ENCODE results near the gene APOBEC3F. TPM values are rescaled to one million over a fixed set of nuclear protein-coding genes. Genes with fewer than 3 reads are reported as not detected.
"Not testable (repeated sequence)": the region's sequence is repeated elsewhere in the genome, so short reads cannot be mapped to it uniquely, and the experiment has no call there.

APOBEC3F gene
- total RNA-seq = 23.8 and 24.1 TPM in 2 replicates

- DNase-seq (ENCODE audit: low spot score) = peak; percentile 73
- not testable (repeated sequence) for H3K27me3 Mint-ChIP-seq (ENCODE audit: low read depth); H3K9me3 Mint-ChIP-seq
- Mint-ChIP-seq H3K36me3 (ENCODE audit: low read depth) (peaks cover 19% of the 10 kb centered on the region), H3K4me1 (ENCODE audit: low read depth) (peaks cover 21% of the 10 kb centered on the region), H3K27ac (peak within 1 kb of the TSS; percentile 86), H3K4me3 (ENCODE audit: low read depth) (peak within 1 kb of the TSS; percentile 90)
- intact Hi-C loops (cut with micrococcal nuclease) = loop anchor here (5.0 kb wide), 1 partner anchor 47 kb away; no protein-coding TSS in a partner anchor
Measured at GRCh38 chr22:39040538-39041296, at the start of gene APOBEC3F. TSS of gene APOBEC3F (plus strand) at chr22:39040864. CDS start at chr22:39040961, 97 bp downstream.

DNA sequence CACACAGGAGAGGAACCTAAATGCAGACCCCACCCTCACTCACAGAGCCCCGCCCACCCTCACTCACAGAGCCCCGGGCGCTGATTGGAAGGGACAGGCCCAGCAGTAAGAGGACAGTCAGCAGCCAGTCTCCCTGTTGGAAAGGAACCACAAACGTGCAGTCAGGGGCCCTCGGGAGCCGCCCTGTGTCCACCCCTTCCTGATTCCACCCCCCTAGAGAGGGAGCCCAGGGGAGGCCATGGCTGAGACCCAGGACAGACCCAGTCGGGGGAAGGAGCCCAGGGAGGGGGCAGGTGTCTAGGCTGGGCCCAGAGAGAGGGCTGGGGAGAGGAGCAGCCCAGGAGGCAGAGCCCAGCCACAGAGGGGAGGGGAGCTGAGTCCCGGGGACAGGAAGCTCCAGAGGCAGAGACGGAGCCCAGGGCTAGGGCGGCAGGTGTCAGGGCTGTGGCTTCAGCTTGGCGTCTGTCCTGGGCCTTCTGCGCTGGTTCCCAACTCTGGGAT, 47.7 kb upstream of the APOBEC3F start:
- H3K27me3 Mint-ChIP-seq (ENCODE audit: low read depth); DNase-seq (ENCODE audit: low spot score); H3K36me3 Mint-ChIP-seq (ENCODE audit: low read depth); H3K27ac Mint-ChIP-seq; H3K9me3 Mint-ChIP-seq; intact Hi-C loops (cut with micrococcal nuclease); H3K4me3 Mint-ChIP-seq (ENCODE audit: low read depth): not testable (repeated sequence)
- peaks cover 20% of the 10 kb centered on the region for H3K4me1 Mint-ChIP-seq (ENCODE audit: low read depth)

DNA sequence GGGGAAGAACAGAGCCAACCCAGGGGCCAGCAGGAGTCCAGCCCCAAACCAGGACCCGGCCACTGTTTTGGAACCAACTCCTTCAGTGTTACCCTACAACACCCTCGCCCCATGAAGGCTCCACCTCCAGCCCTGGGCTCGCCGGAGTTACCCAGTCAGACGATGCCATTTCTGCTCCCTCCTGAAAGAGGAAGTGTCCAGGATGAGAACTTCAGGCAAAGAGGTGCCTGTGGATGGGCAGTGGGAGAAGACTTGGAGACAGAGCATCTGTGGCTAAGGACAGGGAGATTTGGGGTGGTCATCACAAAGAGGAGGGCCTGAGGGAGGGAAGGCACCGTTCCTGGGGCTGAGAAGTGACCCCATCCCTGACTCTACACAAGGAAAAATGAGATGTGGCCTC, 44.6 kb upstream of the APOBEC3F start:
- Mint-ChIP-seq H3K4me1 (ENCODE audit: low read depth) (peaks cover 2% of the 10 kb centered on the region), H3K27me3 (ENCODE audit: low read depth) (peaks cover 9% of the 10 kb centered on the region), H3K9me3 (peaks cover 5% of the 10 kb centered on the region), H3K27ac (no peak overlapping the region), H3K36me3 (ENCODE audit: low read depth) (no peaks in the 10 kb centered on the region), H3K4me3 (ENCODE audit: low read depth) (no peak overlapping the region)
- no peak for DNase-seq (ENCODE audit: low spot score)
- intact Hi-C loops (cut with micrococcal nuclease) = no loop called here

DNA sequence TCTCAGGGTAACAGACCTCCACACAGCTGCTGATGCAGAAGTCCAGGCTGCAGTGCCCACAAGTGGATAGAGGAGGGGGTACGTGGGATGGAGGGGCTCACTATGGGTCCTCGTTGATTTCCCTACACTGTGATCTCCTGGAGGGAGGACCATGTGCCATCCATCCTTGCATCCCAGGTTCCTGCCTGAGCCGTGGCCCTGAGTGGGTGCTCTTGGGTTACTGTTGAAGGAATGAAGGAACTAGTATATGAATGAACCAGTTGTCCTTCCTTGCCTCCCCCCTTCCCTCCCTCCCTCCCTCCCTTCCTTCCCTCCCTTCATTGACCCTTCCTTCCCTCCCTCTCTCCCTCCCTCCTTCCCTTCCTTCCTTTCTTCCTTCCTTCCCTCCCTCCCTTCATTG, 43.1 kb upstream of the APOBEC3F start:
- Mint-ChIP-seq H3K27ac (no peak overlapping the region), H3K4me1 (ENCODE audit: low read depth) (peaks cover 2% of the 10 kb centered on the region), H3K4me3 (ENCODE audit: low read depth) (no peak overlapping the region), H3K36me3 (ENCODE audit: low read depth) (no peaks in the 10 kb centered on the region), H3K9me3 (peaks cover 5% of the 10 kb centered on the region), H3K27me3 (ENCODE audit: low read depth) (peaks cover 9% of the 10 kb centered on the region)
- no peak for DNase-seq (ENCODE audit: low spot score)
- intact Hi-C loops (cut with micrococcal nuclease) = no loop called here

DNA sequence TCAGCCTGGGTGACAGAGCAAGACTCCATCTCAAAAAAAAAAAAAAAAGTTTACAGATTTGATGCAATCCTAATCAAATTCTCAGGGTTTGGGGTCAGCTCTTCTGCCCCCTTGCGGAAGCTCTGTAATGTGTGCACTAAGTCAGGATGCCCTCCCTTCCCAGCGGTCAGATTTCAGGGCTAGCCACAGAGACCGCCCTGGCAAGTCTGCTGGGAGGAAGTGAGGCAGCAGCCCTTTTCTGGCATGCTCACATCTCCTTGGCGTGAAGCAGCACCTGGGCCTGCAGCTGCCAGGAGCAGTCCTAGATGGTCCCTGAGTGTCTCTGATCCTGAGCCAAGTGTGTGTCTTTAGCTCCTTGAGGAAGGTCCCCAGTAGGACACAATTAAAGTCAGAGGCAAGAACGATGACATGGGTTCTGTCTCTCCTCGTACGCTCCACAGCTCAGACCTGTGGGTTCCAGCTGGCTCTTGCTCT, 37.5 kb upstream of the APOBEC3F start:
- intact Hi-C loops (cut with micrococcal nuclease) = loop anchor here (1.0 kb wide), 2 partner anchors 30 to 133 kb away; no protein-coding TSS in a partner anchor
- Mint-ChIP-seq H3K4me1 (ENCODE audit: low read depth) (peaks cover 5% of the 10 kb centered on the region), H3K9me3 (peaks cover 2% of the 10 kb centered on the region), H3K27ac (no peak overlapping the region), H3K36me3 (ENCODE audit: low read depth) (no peaks in the 10 kb centered on the region), H3K27me3 (ENCODE audit: low read depth) (peaks cover 10% of the 10 kb centered on the region), H3K4me3 (ENCODE audit: low read depth) (no peak overlapping the region)
- DNase-seq (ENCODE audit: low spot score) = peak; percentile 66

- no peaks in the 10 kb centered on the region for H3K9me3 Mint-ChIP-seq
- H3K27me3 Mint-ChIP-seq (ENCODE audit: low read depth) = peaks cover 3% of the 10 kb centered on the region
- H3K27ac Mint-ChIP-seq = no peak overlapping the region
- H3K4me1 Mint-ChIP-seq (ENCODE audit: low read depth) = peaks cover 5% of the 10 kb centered on the region
- intact Hi-C loops (cut with micrococcal nuclease) = no loop called here
- no peak overlapping the region for H3K4me3 Mint-ChIP-seq (ENCODE audit: low read depth)
- DNase-seq (ENCODE audit: low spot score) = no peak
- H3K36me3 Mint-ChIP-seq (ENCODE audit: low read depth) = no peaks in the 10 kb centered on the region
Measured at GRCh38 chr22:39007177-39007576, 33.5 kb upstream of the APOBEC3F start.

DNA sequence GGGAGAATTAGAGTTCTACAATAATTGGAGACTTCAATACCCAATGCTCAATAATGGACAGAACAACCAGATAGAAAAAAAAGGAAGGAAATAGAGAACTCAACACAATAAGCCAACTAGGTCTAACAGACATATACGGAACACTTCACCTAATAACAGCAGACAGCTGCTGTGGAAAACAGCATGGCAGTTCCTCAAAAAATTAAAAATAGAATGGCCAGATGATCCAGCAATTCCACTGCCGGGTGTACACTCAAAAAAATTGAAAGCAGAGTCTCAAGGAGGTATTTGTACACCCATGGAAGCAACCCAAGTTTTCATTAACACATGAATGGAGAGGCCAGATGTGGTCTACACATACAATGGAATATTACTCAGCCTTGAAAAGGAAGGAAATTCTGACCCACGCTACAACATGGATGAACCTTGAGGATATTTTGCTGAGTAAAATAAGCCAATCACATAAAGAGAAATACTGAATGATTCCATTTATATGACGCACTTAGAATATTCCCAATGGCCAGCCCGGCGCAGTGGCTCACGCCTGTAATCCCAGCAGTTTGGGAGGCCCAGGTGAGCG, 32.3 kb upstream of the APOBEC3F start:
- H3K9me3 Mint-ChIP-seq; H3K27me3 Mint-ChIP-seq (ENCODE audit: low read depth); H3K4me3 Mint-ChIP-seq (ENCODE audit: low read depth); H3K36me3 Mint-ChIP-seq (ENCODE audit: low read depth); H3K27ac Mint-ChIP-seq; intact Hi-C loops (cut with micrococcal nuclease); H3K4me1 Mint-ChIP-seq (ENCODE audit: low read depth); DNase-seq (ENCODE audit: low spot score): not testable (repeated sequence)

DNA sequence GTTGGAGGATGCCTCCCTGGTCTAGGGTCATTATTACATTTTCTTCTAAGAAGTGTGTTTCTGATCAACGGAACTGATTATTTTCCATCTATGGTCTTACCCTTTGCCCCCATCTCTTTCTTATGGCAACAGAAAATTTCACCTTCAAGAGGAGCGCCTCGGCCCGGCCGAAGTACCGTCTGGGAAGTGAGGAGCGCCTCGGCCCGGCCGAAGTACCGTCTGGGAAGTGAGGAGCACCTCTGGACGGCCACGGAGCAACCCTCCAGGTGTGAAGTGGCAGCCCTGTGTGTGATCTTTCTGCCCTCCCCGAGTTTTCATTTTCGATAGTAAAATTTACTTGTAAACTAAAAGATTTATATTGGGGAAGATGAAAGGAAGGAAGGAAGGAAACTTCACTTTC, 29.7 kb upstream of the APOBEC3F start:
- Mint-ChIP-seq H3K9me3 (no peaks in the 10 kb centered on the region), H3K36me3 (ENCODE audit: low read depth) (peaks cover 8% of the 10 kb centered on the region), H3K4me1 (ENCODE audit: low read depth) (peaks cover 12% of the 10 kb centered on the region), H3K4me3 (ENCODE audit: low read depth) (no peak overlapping the region), H3K27me3 (ENCODE audit: low read depth) (no peaks in the 10 kb centered on the region), H3K27ac (no peak overlapping the region)
- intact Hi-C loops (cut with micrococcal nuclease) = loop anchor here (5.0 kb wide), 1 partner anchor 81 kb away; no protein-coding TSS in a partner anchor
- DNase-seq (ENCODE audit: low spot score) = no peak

DNA sequence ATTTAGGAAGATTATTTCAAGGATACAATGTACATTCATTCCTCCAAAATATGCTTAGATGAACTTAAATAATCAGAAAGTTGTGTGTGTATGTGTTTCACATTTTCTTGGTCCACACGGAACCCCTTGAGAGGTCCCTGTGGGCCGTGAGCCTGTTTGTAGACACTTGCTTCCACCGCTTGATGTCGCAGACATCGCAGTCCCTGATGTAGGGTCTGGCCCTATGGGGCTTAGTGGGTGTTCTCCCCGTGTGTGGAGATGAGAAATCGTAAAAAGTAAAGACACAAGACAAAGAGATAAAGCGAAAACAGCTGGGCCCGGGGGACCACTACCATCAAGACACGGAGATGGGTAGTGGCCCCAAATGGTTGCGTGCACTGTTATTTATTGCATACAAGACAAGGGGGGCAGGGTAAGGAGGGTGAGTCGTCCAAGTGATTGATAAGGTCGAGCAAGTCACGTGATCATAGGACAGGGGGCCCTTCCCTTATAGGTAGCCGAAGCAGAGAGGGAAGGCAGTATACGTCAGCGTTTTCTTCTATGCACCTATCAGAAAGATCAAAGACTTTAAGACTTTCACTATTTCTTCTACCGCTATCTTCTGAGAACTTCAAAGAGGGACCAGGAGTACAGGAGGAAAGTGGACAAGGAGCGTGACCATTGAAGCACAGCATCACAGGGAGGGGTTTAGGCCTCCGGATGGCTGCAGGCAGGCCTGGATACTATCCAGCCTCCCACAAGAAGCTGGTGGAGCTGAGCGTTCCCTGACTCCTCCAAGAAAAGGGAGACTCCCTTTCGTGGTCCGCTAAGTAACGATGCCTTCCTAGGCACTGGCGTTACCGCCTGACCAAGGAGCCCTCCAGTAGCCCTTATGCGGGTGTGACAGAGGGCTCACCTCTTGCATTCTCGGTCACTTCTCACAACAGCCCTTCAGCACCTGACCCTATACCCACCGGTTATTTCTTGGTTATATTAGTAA, 27.8 kb upstream of the APOBEC3F start:
- Mint-ChIP-seq H3K4me1 (ENCODE audit: low read depth) (peaks cover 16% of the 10 kb centered on the region), H3K36me3 (ENCODE audit: low read depth) (peaks cover 17% of the 10 kb centered on the region), H3K27me3 (ENCODE audit: low read depth) (no peaks in the 10 kb centered on the region), H3K4me3 (ENCODE audit: low read depth) (peak overlapping the region; percentile 14), H3K9me3 (no peaks in the 10 kb centered on the region), H3K27ac (no peak overlapping the region)
- intact Hi-C loops (cut with micrococcal nuclease) = loop anchor here (5.0 kb wide), 1 partner anchor 79 kb away; no protein-coding TSS in a partner anchor
- no peak for DNase-seq (ENCODE audit: low spot score)

DNA sequence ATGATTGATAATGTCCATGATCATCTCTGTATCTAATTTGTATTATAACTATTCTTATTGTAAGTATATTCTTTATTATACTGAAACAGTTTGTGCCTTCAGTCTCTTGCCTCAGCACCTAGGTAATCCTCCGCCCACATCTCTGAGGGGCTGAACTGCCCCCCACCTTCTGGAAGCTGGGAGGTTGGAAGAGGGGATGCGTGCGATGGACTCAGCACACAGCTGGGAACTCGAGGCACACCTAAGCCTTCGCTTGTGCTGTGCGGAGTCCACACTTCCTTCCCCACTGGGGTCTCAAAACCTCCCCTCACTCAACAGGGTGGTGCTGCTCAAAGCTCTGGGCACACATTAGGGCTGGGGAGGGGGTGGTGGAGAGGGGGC, 27.1 kb upstream of the APOBEC3F start:
- not testable (repeated sequence) for DNase-seq (ENCODE audit: low spot score); H3K27me3 Mint-ChIP-seq (ENCODE audit: low read depth); H3K9me3 Mint-ChIP-seq
- Mint-ChIP-seq H3K27ac (peak overlapping the region; percentile 98), H3K36me3 (ENCODE audit: low read depth) (peaks cover 21% of the 10 kb centered on the region), H3K4me3 (ENCODE audit: low read depth) (peak overlapping the region; percentile 92), H3K4me1 (ENCODE audit: low read depth) (peaks cover 19% of the 10 kb centered on the region)
- intact Hi-C loops (cut with micrococcal nuclease) = loop anchor here (5.0 kb wide), 1 partner anchor 79 kb away; no protein-coding TSS in a partner anchor

DNA sequence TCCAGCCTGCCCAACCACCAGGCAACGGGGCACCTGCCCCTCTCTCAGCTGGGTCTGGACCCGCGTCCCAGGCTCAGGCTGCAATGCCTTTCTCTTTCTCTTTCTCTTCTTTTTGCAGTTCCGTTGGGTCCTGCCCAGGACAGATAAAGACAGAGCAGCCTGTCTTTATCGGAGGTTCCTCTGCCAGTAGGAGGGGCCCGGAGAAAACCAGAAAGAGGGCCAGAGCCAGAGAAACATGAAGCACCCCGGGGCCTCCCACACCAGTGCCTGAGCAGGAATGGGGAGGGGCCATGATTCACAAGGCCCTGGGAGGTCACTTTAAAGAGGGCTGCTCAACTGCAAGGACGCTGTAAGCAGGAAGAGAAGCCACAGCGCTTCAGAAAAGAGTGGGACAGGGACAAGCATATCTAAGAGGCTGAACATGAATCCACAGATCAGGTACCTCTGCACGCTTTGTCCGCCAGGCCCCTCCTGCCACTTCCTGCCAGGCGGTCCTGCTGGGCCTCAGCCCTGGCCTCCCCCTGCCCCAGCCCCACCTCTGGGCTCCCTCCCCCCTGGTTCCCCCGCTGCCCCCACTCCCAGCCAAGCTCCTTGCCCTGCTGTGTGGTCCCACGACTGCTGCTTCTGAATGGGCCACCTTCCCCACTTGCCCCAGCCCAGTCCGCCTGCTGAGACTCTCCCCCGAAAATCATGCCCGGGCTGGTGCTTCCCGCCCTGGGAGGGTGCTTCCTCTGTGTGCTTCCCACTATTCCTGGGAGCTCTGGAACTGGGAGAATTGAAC, 26.5 kb upstream of the APOBEC3F start, which contains the start of gene APOBEC3C:
TSS of gene APOBEC3C (plus strand) at position 316 of the 781 bp plus-strand sequence. CDS start at position 422, 106 bp downstream.
- intact Hi-C loops (cut with micrococcal nuclease) = loop anchor here (2.0 to 5.0 kb wide), 2 partner anchors 78 to 103 kb away; no protein-coding TSS in a partner anchor
- Mint-ChIP-seq H3K4me1 (ENCODE audit: low read depth) (peaks cover 19% of the 10 kb centered on the region), H3K36me3 (ENCODE audit: low read depth) (peaks cover 22% of the 10 kb centered on the region), H3K9me3 (no peaks in the 10 kb centered on the region), H3K27me3 (ENCODE audit: low read depth) (no peaks in the 10 kb centered on the region), H3K4me3 (ENCODE audit: low read depth) (peak within 1 kb of the TSS; percentile 92), H3K27ac (peak within 1 kb of the TSS; percentile 98)
- DNase-seq (ENCODE audit: low spot score) = peak; percentile 83
